Measurements from ENCODE around the gene SHC4.

DNA sequence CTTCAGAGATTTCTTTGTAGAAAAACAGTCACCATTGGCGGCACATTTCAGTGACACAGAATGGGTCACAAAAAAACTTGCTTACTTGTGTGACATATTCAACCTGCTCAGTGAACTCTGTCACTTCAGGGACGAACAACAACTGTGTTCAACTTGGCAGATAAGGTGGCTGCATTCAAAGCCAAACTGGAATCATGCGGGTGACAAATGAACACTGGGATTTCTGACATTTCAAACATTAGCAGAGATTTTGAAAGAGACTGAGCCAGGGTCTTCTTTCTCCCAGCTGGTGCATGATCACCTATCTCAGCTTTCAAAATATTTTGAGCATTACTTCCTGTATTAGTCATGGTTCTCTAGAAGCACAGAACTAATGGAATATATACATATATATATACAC lies 87.7 kb downstream of the SHC4 start:
- TF ChIP-seq, protein P1, sequence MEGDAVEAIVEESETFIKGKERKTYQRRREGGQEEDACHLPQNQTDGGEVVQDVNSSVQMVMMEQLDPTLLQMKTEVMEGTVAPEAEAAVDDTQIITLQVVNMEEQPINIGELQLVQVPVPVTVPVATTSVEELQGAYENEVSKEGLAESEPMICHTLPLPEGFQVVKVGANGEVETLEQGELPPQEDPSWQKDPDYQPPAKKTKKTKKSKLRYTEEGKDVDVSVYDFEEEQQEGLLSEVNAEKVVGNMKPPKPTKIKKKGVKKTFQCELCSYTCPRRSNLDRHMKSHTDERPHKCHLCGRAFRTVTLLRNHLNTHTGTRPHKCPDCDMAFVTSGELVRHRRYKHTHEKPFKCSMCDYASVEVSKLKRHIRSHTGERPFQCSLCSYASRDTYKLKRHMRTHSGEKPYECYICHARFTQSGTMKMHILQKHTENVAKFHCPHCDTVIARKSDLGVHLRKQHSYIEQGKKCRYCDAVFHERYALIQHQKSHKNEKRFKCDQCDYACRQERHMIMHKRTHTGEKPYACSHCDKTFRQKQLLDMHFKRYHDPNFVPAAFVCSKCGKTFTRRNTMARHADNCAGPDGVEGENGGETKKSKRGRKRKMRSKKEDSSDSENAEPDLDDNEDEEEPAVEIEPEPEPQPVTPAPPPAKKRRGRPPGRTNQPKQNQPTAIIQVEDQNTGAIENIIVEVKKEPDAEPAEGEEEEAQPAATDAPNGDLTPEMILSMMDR (optimal IDR thresholded peaks at IDR 0.05 in 1 of 3, IDR thresholded peaks at IDR 0.05 in 1 of 3, conservative IDR thresholded peaks at IDR 0.05 in 1 of 3; ENCODE audit: extremely low read depth in 1 of 3, insufficient read depth in 2 of 3, low read length in 3 of 3): no peak
- no peak for TF ChIP-seq EZH2 (IDR thresholded peaks at IDR 0.05; ENCODE audit: low read length)
